Ishikawa (cell line): ENCODE measurements around the gene HAVCR1.

Experiments
- CEBPB ChIP-seq: IDR thresholded peaks from 2 replicates; pipeline ENCODE4 v1.6.1; 2012
- CREB1 ChIP-seq: IDR thresholded peaks from 2 replicates; pipeline ENCODE4 v1.6.1; 2012; ENCODE audit warnings: low read depth
- EGR1 ChIP-seq: IDR thresholded peaks from 2 replicates; pipeline ENCODE4 v1.6.1; 2012
- EP300 ChIP-seq: IDR thresholded peaks from 2 replicates; pipeline ENCODE4 v1.6.1; 2012; ENCODE audit warnings: borderline replicate concordance
- FOXM1 ChIP-seq: IDR thresholded peaks from 2 replicates; pipeline ENCODE4 v1.6.1; 2012; ENCODE audit warnings: low read depth, borderline replicate concordance
- NFIC ChIP-seq: IDR thresholded peaks from 2 replicates; pipeline ENCODE4 v1.6.1; 2012
- RAD21 ChIP-seq: IDR thresholded peaks from 2 replicates; pipeline ENCODE4 v1.6.1; 2012; ENCODE audit warnings: low read depth
- REST ChIP-seq: IDR thresholded peaks from 2 replicates; pipeline ENCODE4 v1.6.1; 2012; ENCODE audit warnings: low read depth, mild to moderate bottlenecking
- TAF1 ChIP-seq: IDR thresholded peaks from 2 replicates; pipeline ENCODE4 v1.6.1; 2012; ENCODE audit warnings: low read depth, mild to moderate bottlenecking
- TCF12 ChIP-seq: IDR thresholded peaks from 2 replicates; pipeline ENCODE4 v1.6.1; 2012; ENCODE audit warnings: low read depth
- TEAD4 ChIP-seq: IDR thresholded peaks from 2 replicates; pipeline ENCODE4 v1.6.1; 2012
- YY1 ChIP-seq: IDR thresholded peaks from 2 replicates; pipeline ENCODE4 v1.6.1; 2012; ENCODE audit warnings: low read depth
- ZBTB7A ChIP-seq: IDR thresholded peaks from 2 replicates; pipeline ENCODE4 v1.6.1; 2012; ENCODE audit warnings: low read depth
- TF ChIP-seq, protein P1 (sequence below): IDR thresholded peaks from 2 replicates; pipeline ENCODE4 v1.6.1; 2012

The HAVCR1 gene

DNA sequence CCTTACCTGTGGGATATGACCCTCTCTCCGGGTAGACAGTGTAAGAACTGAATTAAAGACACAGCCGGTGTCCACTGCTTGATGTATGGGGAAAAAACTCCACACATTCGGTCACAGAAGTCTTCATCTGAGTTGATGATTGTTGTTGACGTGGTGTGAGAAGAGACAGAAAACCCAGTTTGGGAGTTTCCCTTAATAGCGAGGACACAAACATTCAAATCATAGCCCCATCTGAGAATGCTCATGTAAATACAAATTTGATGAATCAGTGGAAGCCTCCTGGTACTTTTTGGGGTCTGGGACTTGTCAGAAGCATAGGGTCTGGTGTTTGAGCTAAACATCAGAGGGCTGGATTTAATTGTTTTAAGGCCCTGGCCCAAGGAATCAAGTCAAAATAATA is 11.0 kb downstream of the HAVCR1 start:
- TF ChIP-seq FOXM1 = no peak
- TF ChIP-seq EGR1 = no peak
- TF ChIP-seq CREB1 = no peak
- TF ChIP-seq NFIC = no peak

- TF ChIP-seq TAF1 (no peak), EGR1 (no peak), EP300 (no peak), CEBPB (no peak), RAD21 (no peak), TEAD4 (no peak), FOXM1 (no peak), CREB1 (no peak), ZBTB7A (no peak), REST (no peak), NFIC (no peak), TCF12 (no peak), YY1 (no peak)
- TF ChIP-seq, protein P1, sequence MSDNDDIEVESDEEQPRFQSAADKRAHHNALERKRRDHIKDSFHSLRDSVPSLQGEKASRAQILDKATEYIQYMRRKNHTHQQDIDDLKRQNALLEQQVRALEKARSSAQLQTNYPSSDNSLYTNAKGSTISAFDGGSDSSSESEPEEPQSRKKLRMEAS = no peak
These were observed 12.9 kb downstream of the HAVCR1 start for GRCh38 chr5:157046041-157046440.

DNA sequence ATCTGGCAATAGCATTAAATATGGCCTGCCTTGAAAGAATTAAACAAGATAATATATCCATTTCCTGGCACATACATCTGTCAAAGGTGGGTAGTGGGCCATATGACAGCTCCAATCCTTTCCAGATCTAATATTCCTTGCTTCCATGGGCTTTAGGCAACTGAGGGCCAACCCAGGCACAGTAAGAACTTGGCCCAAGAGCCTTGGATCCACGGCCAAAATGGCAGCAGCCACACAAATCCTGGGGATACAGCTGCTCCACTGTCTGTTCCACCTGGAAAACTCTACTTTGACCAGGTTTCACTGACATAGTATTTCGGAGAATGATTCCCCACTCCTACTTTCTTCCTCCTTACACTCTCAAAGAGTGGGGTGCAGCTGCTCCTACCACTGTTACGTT is 13.3 kb downstream of the HAVCR1 start:
- no peak for TF ChIP-seq TAF1
- TF ChIP-seq CREB1 = no peak
- no peak for TF ChIP-seq TEAD4
- TF ChIP-seq, protein P1 = no peak
- no peak for TF ChIP-seq NFIC
- no peak for TF ChIP-seq RAD21
- no peak for TF ChIP-seq TCF12

GRCh38 chr5:157038568-157039187 is 20.2 kb downstream of the HAVCR1 start:
- TF ChIP-seq ZBTB7A = no peak
- no peak for TF ChIP-seq REST

DNA sequence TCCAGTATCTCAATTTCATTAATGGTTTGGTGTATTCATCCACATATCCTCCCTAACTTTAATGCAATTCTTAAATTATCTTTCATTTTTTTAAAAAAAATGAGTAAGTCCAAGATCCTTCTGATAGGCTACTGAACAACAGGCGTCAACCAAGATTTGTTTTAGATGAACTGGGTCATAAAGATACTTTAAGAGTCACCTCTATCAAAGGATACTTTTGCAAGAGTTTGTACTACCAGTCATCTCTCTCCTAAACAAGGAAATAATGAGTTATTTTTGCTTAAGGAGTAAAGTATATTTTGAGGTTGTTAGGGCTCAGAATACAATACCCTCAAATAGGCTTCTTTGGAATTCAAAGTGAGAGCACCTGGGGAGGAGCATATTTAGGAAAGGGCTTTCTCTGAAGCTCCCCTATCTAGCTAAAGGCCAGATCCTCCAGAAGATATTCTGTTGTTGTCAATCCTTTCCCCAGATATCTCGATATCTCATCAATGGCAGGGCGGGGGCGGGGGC is 25.8 kb downstream of the HAVCR1 start:
- TF ChIP-seq RAD21 = no peak
- TF ChIP-seq EP300 = no peak
- TF ChIP-seq, protein P1 = no peak
- no peak for TF ChIP-seq CEBPB
- TF ChIP-seq EGR1 = no peak
- TF ChIP-seq TAF1 = no peak
- TF ChIP-seq CREB1 = no peak
- no peak for TF ChIP-seq TCF12
- no peak for TF ChIP-seq NFIC
- no peak for TF ChIP-seq YY1
- no peak for TF ChIP-seq REST
- no peak for TF ChIP-seq TEAD4
- no peak for TF ChIP-seq FOXM1
- TF ChIP-seq ZBTB7A = no peak

- TF ChIP-seq REST (no peak), CREB1 (no peak), NFIC (no peak), TCF12 (no peak), YY1 (no peak)
These were observed 28.2 kb downstream of the HAVCR1 start for GRCh38 chr5:157030692-157031091.
